HL-60 (cell line): ENCODE measurements around the gene RDH5.

Experiments
- DNase-seq, 2 experiments: peaks; one replicate each; pipeline ENCODE4 v3.0.0-alpha.2; 2010 to 2020; ENCODE audit warnings: low read depth in 1 of 2, low spot score in 1 of 2
- H3K27ac ChIP-seq: fragments of 250-450 bp; sonication (Bioruptor Pico); replicated peaks from 2 replicates; pipeline ENCODE4 v1.5.1; 2020; ENCODE audit warnings: mild to moderate bottlenecking, moderate library complexity
- H3K27me3 ChIP-seq: fragments of 250-450 bp; sonication (Bioruptor Pico); 2 replicates; pipeline ENCODE4 v1.5.1; 2021; ENCODE audit warnings: mild to moderate bottlenecking, moderate library complexity; ENCODE audit not compliant: insufficient read depth, poor library complexity, severe bottlenecking
- H3K4me3 ChIP-seq: replicated peaks from 2 replicates; pipeline ENCODE4 v1.5.1; 2011; ENCODE audit warnings: mild to moderate bottlenecking, control low read depth, low read length; ENCODE audit not compliant: insufficient read depth
- GABPA ChIP-seq: IDR thresholded peaks from 2 replicates; pipeline ENCODE4 v1.6.1; 2012; ENCODE audit warnings: low read depth
- POLR2AphosphoS5 ChIP-seq: IDR thresholded peaks from 2 replicates; pipeline ENCODE4 v1.6.1; 2012; ENCODE audit warnings: low read depth
- SPI1 ChIP-seq: IDR thresholded peaks from 2 replicates; pipeline ENCODE4 v1.6.1; 2012; ENCODE audit warnings: low read depth, mild to moderate bottlenecking, borderline replicate concordance
- TF ChIP-seq, protein P1 (sequence below): IDR thresholded peaks from 2 replicates; pipeline ENCODE4 v1.6.1; 2012; ENCODE audit warnings: low read depth; ENCODE audit not compliant: insufficient replicate concordance
- TF ChIP-seq, protein P2 (sequence below): IDR thresholded peaks from one replicate; pipeline ENCODE4 v1.5.1; 2011; ENCODE audit warnings: low read length, control low read depth, inconsistent platforms; ENCODE audit not compliant: insufficient read depth

Gene RDH5

DNA sequence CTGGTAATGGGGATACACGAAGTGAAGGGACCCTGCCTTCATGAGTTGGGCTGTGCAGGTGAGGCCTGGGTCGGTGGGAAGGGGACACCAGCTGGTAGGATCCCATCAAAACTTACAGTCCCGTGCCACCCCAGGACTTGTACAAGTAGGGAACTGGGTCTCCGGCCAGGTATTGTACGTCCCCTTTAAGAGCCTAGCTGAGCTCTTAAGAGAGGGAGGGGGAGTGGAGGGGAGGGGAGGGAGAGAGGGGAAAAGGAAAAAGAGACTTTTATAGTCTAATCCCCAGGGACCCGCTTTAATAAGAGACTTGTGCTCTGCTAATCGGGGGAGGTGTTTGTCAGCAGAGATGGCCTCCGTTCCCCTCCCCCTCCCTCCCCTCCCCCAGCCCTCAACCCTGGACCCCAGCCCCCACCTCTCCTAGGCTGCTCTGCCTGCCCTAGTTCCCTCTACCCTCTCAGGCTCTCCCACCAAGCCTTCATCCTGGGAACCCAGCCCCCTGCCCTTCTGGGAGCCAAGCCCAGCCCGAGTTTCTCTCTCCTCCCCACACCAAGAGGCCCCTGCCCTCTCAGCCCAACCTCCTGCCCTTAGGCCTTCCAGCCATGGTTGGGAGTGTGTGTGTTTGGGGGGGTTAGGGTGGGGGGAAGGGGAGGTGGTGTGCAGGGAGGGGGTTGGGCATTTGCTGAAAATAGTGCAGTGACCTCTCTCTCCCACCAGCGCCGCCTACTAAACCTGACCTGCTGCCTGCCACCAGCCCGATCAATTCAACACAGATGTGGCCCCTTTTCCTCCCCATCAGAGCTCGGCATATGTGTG, 25.4 kb downstream of the RDH5 start:
- DNase-seq: no peak
- Histone ChIP-seq H3K27me3 (peaks cover 6% of the 10 kb centered on the region), H3K27ac (no peak overlapping the region), H3K4me3 (no peak overlapping the region)
- TF ChIP-seq GABPA: no peak
- TF ChIP-seq SPI1: no peak
- TF ChIP-seq, protein P1, sequence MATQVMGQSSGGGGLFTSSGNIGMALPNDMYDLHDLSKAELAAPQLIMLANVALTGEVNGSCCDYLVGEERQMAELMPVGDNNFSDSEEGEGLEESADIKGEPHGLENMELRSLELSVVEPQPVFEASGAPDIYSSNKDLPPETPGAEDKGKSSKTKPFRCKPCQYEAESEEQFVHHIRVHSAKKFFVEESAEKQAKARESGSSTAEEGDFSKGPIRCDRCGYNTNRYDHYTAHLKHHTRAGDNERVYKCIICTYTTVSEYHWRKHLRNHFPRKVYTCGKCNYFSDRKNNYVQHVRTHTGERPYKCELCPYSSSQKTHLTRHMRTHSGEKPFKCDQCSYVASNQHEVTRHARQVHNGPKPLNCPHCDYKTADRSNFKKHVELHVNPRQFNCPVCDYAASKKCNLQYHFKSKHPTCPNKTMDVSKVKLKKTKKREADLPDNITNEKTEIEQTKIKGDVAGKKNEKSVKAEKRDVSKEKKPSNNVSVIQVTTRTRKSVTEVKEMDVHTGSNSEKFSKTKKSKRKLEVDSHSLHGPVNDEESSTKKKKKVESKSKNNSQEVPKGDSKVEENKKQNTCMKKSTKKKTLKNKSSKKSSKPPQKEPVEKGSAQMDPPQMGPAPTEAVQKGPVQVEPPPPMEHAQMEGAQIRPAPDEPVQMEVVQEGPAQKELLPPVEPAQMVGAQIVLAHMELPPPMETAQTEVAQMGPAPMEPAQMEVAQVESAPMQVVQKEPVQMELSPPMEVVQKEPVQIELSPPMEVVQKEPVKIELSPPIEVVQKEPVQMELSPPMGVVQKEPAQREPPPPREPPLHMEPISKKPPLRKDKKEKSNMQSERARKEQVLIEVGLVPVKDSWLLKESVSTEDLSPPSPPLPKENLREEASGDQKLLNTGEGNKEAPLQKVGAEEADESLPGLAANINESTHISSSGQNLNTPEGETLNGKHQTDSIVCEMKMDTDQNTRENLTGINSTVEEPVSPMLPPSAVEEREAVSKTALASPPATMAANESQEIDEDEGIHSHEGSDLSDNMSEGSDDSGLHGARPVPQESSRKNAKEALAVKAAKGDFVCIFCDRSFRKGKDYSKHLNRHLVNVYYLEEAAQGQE: no peak
- no peak for TF ChIP-seq POLR2AphosphoS5
- TF ChIP-seq, protein P2, sequence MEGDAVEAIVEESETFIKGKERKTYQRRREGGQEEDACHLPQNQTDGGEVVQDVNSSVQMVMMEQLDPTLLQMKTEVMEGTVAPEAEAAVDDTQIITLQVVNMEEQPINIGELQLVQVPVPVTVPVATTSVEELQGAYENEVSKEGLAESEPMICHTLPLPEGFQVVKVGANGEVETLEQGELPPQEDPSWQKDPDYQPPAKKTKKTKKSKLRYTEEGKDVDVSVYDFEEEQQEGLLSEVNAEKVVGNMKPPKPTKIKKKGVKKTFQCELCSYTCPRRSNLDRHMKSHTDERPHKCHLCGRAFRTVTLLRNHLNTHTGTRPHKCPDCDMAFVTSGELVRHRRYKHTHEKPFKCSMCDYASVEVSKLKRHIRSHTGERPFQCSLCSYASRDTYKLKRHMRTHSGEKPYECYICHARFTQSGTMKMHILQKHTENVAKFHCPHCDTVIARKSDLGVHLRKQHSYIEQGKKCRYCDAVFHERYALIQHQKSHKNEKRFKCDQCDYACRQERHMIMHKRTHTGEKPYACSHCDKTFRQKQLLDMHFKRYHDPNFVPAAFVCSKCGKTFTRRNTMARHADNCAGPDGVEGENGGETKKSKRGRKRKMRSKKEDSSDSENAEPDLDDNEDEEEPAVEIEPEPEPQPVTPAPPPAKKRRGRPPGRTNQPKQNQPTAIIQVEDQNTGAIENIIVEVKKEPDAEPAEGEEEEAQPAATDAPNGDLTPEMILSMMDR: no peak

DNA sequence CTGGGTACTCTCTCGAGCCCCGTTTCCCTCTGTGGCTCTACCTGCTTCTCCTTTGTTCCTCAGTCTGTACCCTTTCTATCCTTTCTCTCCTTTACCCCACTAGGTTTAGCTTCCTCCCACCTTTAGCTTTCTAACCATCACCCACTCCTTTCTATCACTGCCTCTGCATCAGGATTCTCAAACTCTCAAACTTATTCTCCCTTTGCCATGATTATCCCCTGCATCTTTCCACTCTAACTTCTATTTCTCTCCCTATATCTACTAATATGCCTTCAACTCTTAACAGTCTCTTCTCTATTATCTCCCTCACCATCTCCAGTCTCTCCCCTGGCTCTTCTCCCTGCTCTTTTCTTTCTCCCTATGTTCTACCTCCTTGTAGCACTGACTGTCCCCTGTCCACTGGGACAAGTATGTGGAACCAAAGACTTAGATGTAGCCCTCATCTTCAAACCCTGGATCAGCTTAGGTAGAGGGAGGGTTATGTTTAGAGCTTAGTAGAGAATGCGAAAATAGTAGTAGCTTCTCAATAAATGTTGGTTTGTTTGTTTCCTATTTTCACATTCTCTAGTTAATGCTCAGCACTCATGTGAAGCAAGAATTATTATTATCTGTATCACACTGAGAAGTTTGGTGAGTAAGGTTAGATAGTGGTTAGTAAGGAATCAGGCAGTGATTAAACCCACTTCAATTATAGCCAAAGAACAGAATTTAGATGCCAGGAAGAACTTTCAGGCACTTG, 26.1 kb downstream of the RDH5 start:
- Histone ChIP-seq H3K4me3 (no peak overlapping the region), H3K27me3 (peaks cover 6% of the 10 kb centered on the region), H3K27ac (no peak overlapping the region)
- no peak for DNase-seq
- TF ChIP-seq, protein P1: no peak
- TF ChIP-seq SPI1: no peak
- TF ChIP-seq GABPA: no peak
- TF ChIP-seq, protein P2: no peak
- no peak for TF ChIP-seq POLR2AphosphoS5

DNA sequence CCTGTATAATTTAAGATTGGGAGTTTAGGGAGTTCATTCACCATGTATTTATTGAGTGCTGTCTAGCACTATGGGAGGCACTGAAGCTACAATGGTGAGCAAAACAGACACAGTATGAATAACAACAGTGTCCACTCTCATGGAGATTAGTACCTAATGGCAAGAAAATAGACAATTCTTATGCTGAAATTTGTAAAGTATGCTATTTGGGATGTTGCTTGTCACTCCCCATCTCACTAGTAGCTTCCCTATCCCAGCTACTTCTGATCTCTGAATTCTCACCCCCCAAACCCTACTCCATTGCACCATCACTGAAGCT, 26.7 kb downstream of the RDH5 start:
- no peak for DNase-seq
- no peak overlapping the region for H3K27ac ChIP-seq

More for the DNA sequence above, 26.7 kb downstream of the RDH5 start:
- Histone ChIP-seq H3K27me3 (peaks cover 3% of the 10 kb centered on the region), H3K4me3 (no peak overlapping the region)
- TF ChIP-seq, protein P2: no peak
- no peak for TF ChIP-seq POLR2AphosphoS5
- TF ChIP-seq GABPA: no peak
- TF ChIP-seq SPI1: no peak
- TF ChIP-seq, protein P1: no peak
